RWPE2 (cell line): Measurements from ENCODE around the gene LGALSL.
A peak's percentile ranks its signal among the peaks of the same experiment; 100 is the strongest.

Experiments used
- ATAC-seq: fragments of 200-7000 bp; cut with Tn5 transposase; 3 replicates; pipeline ENCODE4 v1.9.1; 2021; ENCODE audit warnings: low read depth
- DNase-seq: peaks from one replicate; pipeline ENCODE4 v3.0.0-alpha.2; 2020; ENCODE audit warnings: low spot score
- H3K27ac ChIP-seq: fragments of 450-650 bp; 2 replicates; pipeline ENCODE4 v1.5.1; 2017; ENCODE audit warnings: mild to moderate bottlenecking; ENCODE audit not compliant: poor library complexity, severe bottlenecking
- H3K27me3 ChIP-seq: fragments of 250-450 bp; sonication (Bioruptor Pico); 2 replicates; pipeline ENCODE4 v1.5.1; 2021; ENCODE audit warnings: mild to moderate bottlenecking, moderate library complexity; ENCODE audit not compliant: insufficient read depth, poor library complexity, severe bottlenecking
- H3K36me3 ChIP-seq: fragments of 250-450 bp; sonication (Bioruptor Pico); 2 replicates; pipeline ENCODE4 v1.5.1; 2020; ENCODE audit warnings: low read depth, mild to moderate bottlenecking, moderate library complexity
- H3K4me1 ChIP-seq: fragments of 250-450 bp; sonication (Bioruptor Pico); 2 replicates; pipeline ENCODE4 v1.5.1; 2021; ENCODE audit warnings: mild to moderate bottlenecking, moderate library complexity; ENCODE audit not compliant: insufficient read depth, poor library complexity, severe bottlenecking
- H3K4me3 ChIP-seq: fragments of 250-450 bp; sonication (Bioruptor Pico); 2 replicates; pipeline ENCODE4 v1.5.1; 2021; ENCODE audit warnings: mild to moderate bottlenecking, moderate library complexity; ENCODE audit not compliant: severe bottlenecking
- H3K9me3 ChIP-seq: fragments of 250-450 bp; sonication (Bioruptor Pico); 2 replicates; pipeline ENCODE4 v1.5.1; 2021; ENCODE audit warnings: mild to moderate bottlenecking, moderate library complexity; ENCODE audit not compliant: severe bottlenecking
- TF ChIP-seq, protein P1 (sequence below): fragments of 450-650 bp; IDR thresholded peaks from one replicate; pipeline ENCODE4 v1.5.1; 2017; ENCODE audit warnings: mild to moderate bottlenecking, moderate library complexity; ENCODE audit not compliant: poor library complexity, severe bottlenecking

The LGALSL gene

DNA sequence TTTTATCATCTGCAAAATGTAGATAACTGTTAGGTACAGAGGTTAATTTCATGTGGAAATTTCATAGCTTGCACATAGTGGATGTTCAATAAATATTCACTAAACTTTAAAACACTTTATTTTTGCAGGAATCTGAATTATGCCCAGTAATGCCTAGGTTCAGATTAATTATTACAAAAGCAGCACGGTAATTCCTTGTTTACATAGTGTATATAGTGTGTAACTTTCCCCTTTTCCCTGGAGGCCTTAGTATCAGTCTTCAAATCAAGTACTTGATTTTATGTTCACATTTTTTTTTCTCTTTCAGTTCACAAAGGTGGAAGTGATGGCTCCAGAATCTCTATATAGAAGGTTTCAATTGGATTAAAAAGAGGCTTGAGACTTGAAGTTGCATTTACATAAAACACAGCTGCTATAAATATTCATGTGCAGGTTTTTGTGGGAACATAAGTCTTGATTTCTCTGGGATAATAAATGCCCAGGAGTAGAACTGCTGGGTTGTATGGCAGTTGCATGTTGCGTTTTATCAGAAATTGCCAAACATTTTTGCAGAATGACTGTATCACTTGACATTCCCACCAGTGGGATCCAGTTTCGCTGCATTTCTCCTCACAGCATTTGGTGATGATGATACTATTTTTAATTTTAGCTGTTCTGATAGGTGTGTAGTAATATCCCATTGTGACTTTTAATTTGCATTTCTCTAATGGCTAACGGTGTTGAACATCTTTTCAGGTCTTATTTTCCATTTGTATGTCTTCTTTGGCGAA lies 27.6 kb upstream of the LGALSL start:
- no peak overlapping the region for H3K4me3 ChIP-seq
- H3K4me1 ChIP-seq, result peaks cover 11% of the 10 kb centered on the region
- no peaks in the 10 kb centered on the region for H3K36me3 ChIP-seq
- no peaks in the 10 kb centered on the region for H3K9me3 ChIP-seq
- TF ChIP-seq, protein P1, sequence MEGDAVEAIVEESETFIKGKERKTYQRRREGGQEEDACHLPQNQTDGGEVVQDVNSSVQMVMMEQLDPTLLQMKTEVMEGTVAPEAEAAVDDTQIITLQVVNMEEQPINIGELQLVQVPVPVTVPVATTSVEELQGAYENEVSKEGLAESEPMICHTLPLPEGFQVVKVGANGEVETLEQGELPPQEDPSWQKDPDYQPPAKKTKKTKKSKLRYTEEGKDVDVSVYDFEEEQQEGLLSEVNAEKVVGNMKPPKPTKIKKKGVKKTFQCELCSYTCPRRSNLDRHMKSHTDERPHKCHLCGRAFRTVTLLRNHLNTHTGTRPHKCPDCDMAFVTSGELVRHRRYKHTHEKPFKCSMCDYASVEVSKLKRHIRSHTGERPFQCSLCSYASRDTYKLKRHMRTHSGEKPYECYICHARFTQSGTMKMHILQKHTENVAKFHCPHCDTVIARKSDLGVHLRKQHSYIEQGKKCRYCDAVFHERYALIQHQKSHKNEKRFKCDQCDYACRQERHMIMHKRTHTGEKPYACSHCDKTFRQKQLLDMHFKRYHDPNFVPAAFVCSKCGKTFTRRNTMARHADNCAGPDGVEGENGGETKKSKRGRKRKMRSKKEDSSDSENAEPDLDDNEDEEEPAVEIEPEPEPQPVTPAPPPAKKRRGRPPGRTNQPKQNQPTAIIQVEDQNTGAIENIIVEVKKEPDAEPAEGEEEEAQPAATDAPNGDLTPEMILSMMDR, result no peak
- no peaks in the 10 kb centered on the region for H3K27me3 ChIP-seq
- ATAC-seq (peak; percentile 73), DNase-seq (no peak)
- H3K27ac ChIP-seq, result no peak overlapping the region

DNA sequence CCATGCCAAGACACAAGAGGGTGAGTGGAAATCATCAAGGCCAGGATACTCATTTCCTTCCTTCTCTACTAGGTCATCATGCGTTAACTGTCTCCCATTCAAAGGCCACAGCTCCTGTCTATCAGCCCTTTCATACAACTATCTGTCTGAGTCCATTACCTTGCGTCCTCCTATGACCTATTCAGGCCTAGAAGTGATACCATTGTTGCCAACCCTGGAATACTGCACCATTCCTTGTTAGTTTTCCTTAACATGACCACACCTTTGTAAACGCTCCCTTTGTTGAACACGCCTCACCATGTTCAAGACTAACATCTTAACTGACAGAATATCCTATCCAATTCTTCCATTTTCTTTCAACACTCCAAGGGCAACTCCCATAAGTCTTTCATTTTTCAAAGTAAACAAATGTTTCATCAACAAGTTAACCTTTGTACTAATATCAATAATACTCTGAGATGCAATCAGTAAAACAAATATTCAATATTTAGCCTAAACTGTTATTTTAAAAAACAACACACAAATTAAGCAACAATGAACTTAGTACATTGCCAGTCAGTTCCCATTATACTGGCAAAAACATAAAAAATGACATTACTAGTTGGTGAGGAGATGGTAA lies 19.8 kb upstream of the LGALSL start:
- Histone ChIP-seq H3K27ac (no peak overlapping the region), H3K4me3 (no peak overlapping the region), H3K36me3 (no peaks in the 10 kb centered on the region), H3K9me3 (no peaks in the 10 kb centered on the region), H3K27me3 (no peaks in the 10 kb centered on the region), H3K4me1 (no peaks in the 10 kb centered on the region)
- TF ChIP-seq, protein P1, result no peak
- ATAC-seq (no peak), DNase-seq (no peak)

DNA sequence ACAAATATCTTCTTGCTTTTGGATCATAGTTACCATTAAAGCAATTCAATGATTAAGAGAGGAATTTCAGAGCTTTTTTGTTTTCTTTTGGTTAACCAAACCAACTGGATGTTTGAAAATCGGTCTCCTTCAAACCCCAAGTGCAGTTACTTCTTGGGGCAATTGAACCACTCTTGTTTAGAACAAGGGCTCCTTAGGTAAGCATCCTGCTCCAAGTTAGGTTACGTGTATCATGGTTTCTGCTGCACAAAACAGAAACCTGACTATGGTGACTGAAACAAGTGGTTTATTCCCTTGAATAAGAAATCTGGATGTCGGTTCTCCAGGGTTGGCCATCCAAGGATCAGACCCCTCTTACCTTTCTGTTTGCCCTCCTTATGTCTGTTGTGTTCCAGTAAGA lies 16.1 kb upstream of the LGALSL start:
- no peaks in the 10 kb centered on the region for H3K9me3 ChIP-seq
- H3K36me3 ChIP-seq, result no peaks in the 10 kb centered on the region
- no peaks in the 10 kb centered on the region for H3K27me3 ChIP-seq
- H3K4me3 ChIP-seq, result no peak overlapping the region
- no peaks in the 10 kb centered on the region for H3K4me1 ChIP-seq
- ATAC-seq (no peak), DNase-seq (no peak)
- H3K27ac ChIP-seq, result no peak overlapping the region
- TF ChIP-seq, protein P1, result no peak

DNA sequence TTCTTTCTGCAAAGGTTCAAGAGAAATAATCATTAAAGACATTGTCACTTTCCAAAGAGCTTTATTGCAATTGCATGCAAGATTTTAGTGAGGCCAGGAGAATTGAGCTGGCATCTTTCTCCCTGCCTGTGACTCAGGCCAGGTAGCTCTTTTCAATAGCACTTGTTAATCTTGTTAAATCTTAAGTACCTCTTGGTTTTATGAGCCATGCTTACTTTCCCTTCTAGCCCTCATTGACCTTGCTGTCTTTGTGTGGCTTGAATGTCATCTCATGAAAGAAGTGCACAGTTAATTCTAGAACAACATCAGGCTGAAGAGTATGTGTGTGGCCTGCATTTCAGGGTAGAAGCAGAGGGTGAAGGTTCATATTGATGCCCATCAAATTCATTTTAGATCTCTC lies 14.8 kb upstream of the LGALSL start:
- H3K4me3 ChIP-seq, result no peak overlapping the region
- DNase-seq (no peak), ATAC-seq (no peak)
- no peaks in the 10 kb centered on the region for H3K9me3 ChIP-seq
- no peaks in the 10 kb centered on the region for H3K36me3 ChIP-seq
- no peak overlapping the region for H3K27ac ChIP-seq
- H3K4me1 ChIP-seq, result no peaks in the 10 kb centered on the region
- TF ChIP-seq, protein P1, result no peak
- no peaks in the 10 kb centered on the region for H3K27me3 ChIP-seq

DNA sequence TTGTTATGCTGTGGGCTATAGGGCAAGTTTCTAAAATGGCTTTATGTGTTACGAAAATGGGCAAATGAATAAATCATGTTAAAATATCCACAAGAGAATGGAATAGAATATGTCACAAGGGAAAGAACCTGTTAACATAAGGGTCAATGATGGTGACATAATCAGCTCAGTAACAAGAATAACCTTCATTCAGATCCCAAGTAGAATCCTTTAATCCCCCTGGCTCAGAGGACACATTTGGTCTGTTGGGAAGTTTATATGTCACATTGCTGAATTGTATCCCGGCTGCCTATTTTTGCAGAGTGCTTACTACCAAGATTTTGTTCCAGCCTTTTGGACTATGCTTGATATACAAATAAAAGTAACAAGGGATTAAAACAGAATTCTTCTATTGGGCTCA lies 13.1 kb upstream of the LGALSL start:
- H3K27me3 ChIP-seq, result no peaks in the 10 kb centered on the region

More for the DNA sequence above, 13.1 kb upstream of the LGALSL start:
- ATAC-seq, result no peak
- H3K27ac ChIP-seq, result no peak overlapping the region
- DNase-seq, result no peak
- H3K4me1 ChIP-seq, result no peaks in the 10 kb centered on the region
- H3K4me3 ChIP-seq, result no peak overlapping the region
- no peaks in the 10 kb centered on the region for H3K36me3 ChIP-seq
- TF ChIP-seq, protein P1, result no peak
- H3K9me3 ChIP-seq, result no peaks in the 10 kb centered on the region
